Spleen (tissue), 11 donors: ENCODE measurements around the gene PSMB5. TPM values are rescaled to one million over a fixed set of nuclear protein-coding genes. Genes with fewer than 3 reads are reported as not detected.
A peak's percentile ranks its signal among the peaks of the same experiment; 100 is the strongest.

ENCODE experiments used
- DNase-seq: peaks from one replicate; pipeline ENCODE4 v3.0.0-alpha.2; 2020
- H3K27ac ChIP-seq, 8 donors: fragments of 200-600 bp; sonication (generic) in 7 of 8; 1 replicate in 4 of 8; 2 replicates in 4 of 8; pipeline versions ENCODE4 v1.5.0 to v1.8.0; 2016 to 2021; ENCODE audit warnings: inconsistent platforms in 4 of 8, mild to moderate bottlenecking in 4 of 8, moderate library complexity in 1 of 8
- H3K27me3 ChIP-seq, 7 donors: fragments of 200-600 bp; sonication (generic) in 6 of 7; replicated peaks in 1 of 7; 1 replicate in 4 of 7; 2 replicates in 3 of 7; pipeline versions ENCODE4 v1.5.0 to v1.8.0; 2016 to 2021; ENCODE audit warnings: inconsistent platforms in 3 of 7, mild to moderate bottlenecking in 1 of 7
- H3K36me3 ChIP-seq, 6 donors: fragments of 200-600 bp; sonication (generic) in 5 of 6; 1 replicate in 4 of 6; 2 replicates in 2 of 6; pipeline versions ENCODE4 v1.5.0 to v1.8.0; 2016 to 2021; ENCODE audit warnings: inconsistent platforms in 2 of 6
- H3K4me1 ChIP-seq, 6 donors: fragments of 200-600 bp; sonication (generic) in 5 of 6; 1 replicate in 3 of 6; 2 replicates in 3 of 6; pipeline versions ENCODE4 v1.5.0 to v1.8.0; 2016 to 2021; ENCODE audit warnings: inconsistent platforms in 3 of 6
- H3K4me3 ChIP-seq, 8 donors: fragments of 200-600 bp; sonication (generic) in 7 of 8; 1 replicate in 4 of 8; 2 replicates in 4 of 8; pipeline versions ENCODE4 v1.5.0 to v1.8.0; 2016 to 2021; ENCODE audit warnings: inconsistent platforms in 4 of 8, mild to moderate bottlenecking in 4 of 8, moderate library complexity in 2 of 8
- H3K9me3 ChIP-seq, 8 donors: fragments of 200-600 bp; sonication (generic) in 7 of 8; 1 replicate in 4 of 8; 2 replicates in 4 of 8; pipeline versions ENCODE4 v1.5.0 to v1.8.0; 2016 to 2021; ENCODE audit warnings: inconsistent platforms in 4 of 8
- POLR2A ChIP-seq, 3 donors: fragments of 450-650 bp; IDR thresholded peaks; one replicate each; pipeline ENCODE4 v1.5.1; 2017; ENCODE audit warnings: antibody characterized with exemption in 3 of 3, mild to moderate bottlenecking in 1 of 3
- POLR2AphosphoS5 ChIP-seq, 3 donors: sonication (generic); formaldehyde crosslinking; IDR thresholded peaks; one replicate each; pipeline ENCODE4 v1.5.1; 2017; ENCODE audit warnings: antibody characterized with exemption in 3 of 3
- WGBS, 5 donors: extraction: QIAGEN DNeasy Blood & Tissue Kit in 3 of 5; methylation state at CpG; one replicate each; pipeline versions ENCODE4 v1.1.5 to v1.1.7; 2013 to 2018; 5-methylcytosine and 5-hydroxymethylcytosine counted together
- intact Hi-C: fragments of 100-400 bp; cut with DNase I; formaldehyde crosslinking; loops from one replicate; pipeline ENCODE4 v1.15.0; 2023; ENCODE audit warnings: low total_unique reads
- polyA plus RNA-seq, 3 donors: library from polyadenylated mRNA; stranded (reverse); fragments of 200-250 nt; gene quantifications; one replicate each; pipeline ENCODE4 v1.2.1, GENCODE V29; 2013
- total RNA-seq, 7 donors: library from RNA; depleted of rRNA in 3 of 7; stranded (reverse); fragments of >200 nt in 3 of 7; fragmentation: NEBNext Ultra II Directional in 4 of 7; extraction: Animal tissue kit (Norgen Biotek cat#: 25700) in 4 of 7; gene quantifications; one replicate each; pipeline versions ENCODE4 v1.1.0 to v1.2.1, GENCODE V29; 2016 to 2021
- TF ChIP-seq, protein P1 (sequence below), 11 experiments: fragments of 200-600 bp in 7 of 11; fragments of 450-650 bp in 4 of 11; sonication (generic) in 4 of 11; IDR thresholded peaks in 8 of 11; conservative IDR thresholded peaks in 3 of 11; 1 replicate in 7 of 11; 2 replicates in 4 of 11; pipeline versions ENCODE4 v1.4.0 to v1.8.0; 2016 to 2021; ENCODE audit warnings: antibody characterized with exemption in 11 of 11, inconsistent platforms in 4 of 11, mild to moderate bottlenecking in 1 of 11
- donor health status: healthy with polysubstance abuse.
- donor health status: DM: no; HTN: no; CAD: no; lungs with moderate emphysema.
- donor health status: DM: no; HTN: no; CAD: no.
- donor health status: Bipolar disorder and iron deficiency.
- donor health status: healthy.
- donor health status: DM: no; HTN: no; CAD: no.
- donor health status: DM: yes; HTN: yes; CAD: no.

PSMB5 gene
- total and polyA plus RNA-seq, 10 donors, result 36.5 to 80.1 (median 55.2) TPM

- peak overlapping the region in 5 of 8 donors; percentile 22 to 60 (median 31) for H3K27ac ChIP-seq
- TF ChIP-seq, protein P1, sequence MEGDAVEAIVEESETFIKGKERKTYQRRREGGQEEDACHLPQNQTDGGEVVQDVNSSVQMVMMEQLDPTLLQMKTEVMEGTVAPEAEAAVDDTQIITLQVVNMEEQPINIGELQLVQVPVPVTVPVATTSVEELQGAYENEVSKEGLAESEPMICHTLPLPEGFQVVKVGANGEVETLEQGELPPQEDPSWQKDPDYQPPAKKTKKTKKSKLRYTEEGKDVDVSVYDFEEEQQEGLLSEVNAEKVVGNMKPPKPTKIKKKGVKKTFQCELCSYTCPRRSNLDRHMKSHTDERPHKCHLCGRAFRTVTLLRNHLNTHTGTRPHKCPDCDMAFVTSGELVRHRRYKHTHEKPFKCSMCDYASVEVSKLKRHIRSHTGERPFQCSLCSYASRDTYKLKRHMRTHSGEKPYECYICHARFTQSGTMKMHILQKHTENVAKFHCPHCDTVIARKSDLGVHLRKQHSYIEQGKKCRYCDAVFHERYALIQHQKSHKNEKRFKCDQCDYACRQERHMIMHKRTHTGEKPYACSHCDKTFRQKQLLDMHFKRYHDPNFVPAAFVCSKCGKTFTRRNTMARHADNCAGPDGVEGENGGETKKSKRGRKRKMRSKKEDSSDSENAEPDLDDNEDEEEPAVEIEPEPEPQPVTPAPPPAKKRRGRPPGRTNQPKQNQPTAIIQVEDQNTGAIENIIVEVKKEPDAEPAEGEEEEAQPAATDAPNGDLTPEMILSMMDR (IDR thresholded peaks at IDR 0.05 in 8 of 11, conservative IDR thresholded peaks at IDR 0.05 in 3 of 11), result no peak
- TF ChIP-seq POLR2AphosphoS5 (IDR thresholded peaks at IDR 0.05), result peak in 2 of 3 donors; percentile 22 to 65
- TF ChIP-seq POLR2A (IDR thresholded peaks at IDR 0.05), result no peak
- DNase-seq, result no peak
Measured at GRCh38 chr14:23078692-23079116, 44.0 kb upstream of the PSMB5 start.

DNA sequence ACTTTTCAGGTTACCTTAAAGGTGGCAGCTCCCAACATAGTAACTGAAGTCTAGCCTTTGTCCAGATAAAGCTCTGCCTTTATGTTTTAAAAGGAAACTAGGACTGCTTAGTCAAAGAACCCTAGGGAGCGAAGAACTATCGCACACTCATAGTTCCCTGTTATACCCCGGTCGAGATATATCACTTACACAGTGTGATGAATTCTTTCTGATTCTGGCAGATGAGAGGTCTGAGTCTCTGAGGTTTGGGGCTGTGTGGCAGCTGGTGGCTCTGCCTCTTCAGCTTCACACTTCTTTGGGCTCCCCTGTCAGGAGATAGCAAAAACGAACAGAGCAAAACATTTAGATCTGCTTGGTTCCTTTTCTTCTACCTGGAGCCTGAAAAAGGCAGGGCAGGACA lies 43.3 kb upstream of the PSMB5 start:
- Histone ChIP-seq H3K36me3 (peaks cover 3 to 100% (median 94%) of the 10 kb centered on the region in 6 donors), H3K4me1 (peaks cover 0 to 51% (median 19%) of the 10 kb centered on the region in 6 donors), H3K27me3 (no peaks in the 10 kb centered on the region), H3K27ac (peak overlapping the region in 5 of 8 donors; percentile 4 to 60 (median 31)), H3K9me3 (no peaks in the 10 kb centered on the region), H3K4me3 (no peak overlapping the region)
- no peak for DNase-seq
- TF ChIP-seq POLR2A (IDR thresholded peaks at IDR 0.05) (no peak), POLR2AphosphoS5 (IDR thresholded peaks at IDR 0.05) (no peak)
- TF ChIP-seq, protein P1 (IDR thresholded peaks at IDR 0.05 in 8 of 11, conservative IDR thresholded peaks at IDR 0.05 in 3 of 11), result no peak
- intact Hi-C loops, result no loop called here
- 85 to 93% (median 90%) methylated on average over 5 of the region's 5 CpGs for WGBS, 5 donors

More at GRCh38 chr14:23078692-23079116, 44.0 kb upstream of the PSMB5 start:
- Histone ChIP-seq H3K27me3 (no peaks in the 10 kb centered on the region), H3K4me1 (peaks cover 0 to 48% (median 19%) of the 10 kb centered on the region in 6 donors), H3K36me3 (peaks cover 3 to 100% (median 94%) of the 10 kb centered on the region in 6 donors), H3K4me3 (no peak overlapping the region), H3K9me3 (no peaks in the 10 kb centered on the region)
- intact Hi-C loops, result no loop called here
- 24 to 61% (median 37%) methylated on average over 2 of the region's 2 CpGs for WGBS, 5 donors

GRCh38 chr14:23076785-23077408 lies 42.2 kb upstream of the PSMB5 start:
- H3K27ac ChIP-seq, result peak overlapping the region in 1 of 8 donors; percentile 18
- H3K27me3 ChIP-seq, result no peaks in the 10 kb centered on the region

DNA sequence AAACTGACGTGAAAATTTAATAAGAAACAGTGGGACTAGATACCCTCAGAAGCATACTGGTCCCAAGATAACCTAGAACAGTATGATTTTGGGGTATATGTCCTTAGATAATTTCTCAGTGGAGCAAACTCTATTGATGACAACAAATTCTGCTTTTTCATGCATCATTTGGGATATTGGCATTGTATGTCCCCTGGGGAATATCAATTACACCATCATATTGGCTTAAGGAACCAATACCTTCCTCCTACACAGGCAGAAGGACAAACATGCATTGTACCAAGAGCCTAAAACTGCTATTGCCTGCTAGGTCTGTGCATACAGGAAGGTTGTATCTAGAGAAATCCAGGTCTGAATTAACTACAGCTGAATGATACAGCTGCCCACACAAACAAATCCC lies 40.2 kb upstream of the PSMB5 start:
- TF ChIP-seq POLR2AphosphoS5 (IDR thresholded peaks at IDR 0.05) (no peak), POLR2A (IDR thresholded peaks at IDR 0.05) (no peak)
- TF ChIP-seq, protein P1 (IDR thresholded peaks at IDR 0.05 in 8 of 11, conservative IDR thresholded peaks at IDR 0.05 in 3 of 11), result no peak
- Histone ChIP-seq H3K9me3 (no peaks in the 10 kb centered on the region), H3K27ac (no peak overlapping the region), H3K4me1 (peaks cover 19 to 72% (median 39%) of the 10 kb centered on the region in 6 donors), H3K4me3 (no peak overlapping the region), H3K27me3 (no peaks in the 10 kb centered on the region), H3K36me3 (peaks cover 0 to 82% (median 74%) of the 10 kb centered on the region in 6 donors)
- 89 to 100% (median 92%) methylated on average over 1 of the region's 1 CpG for WGBS, 5 donors
- intact Hi-C loops, result no loop called here
- DNase-seq, result no peak

More at GRCh38 chr14:23076785-23077408, 42.2 kb upstream of the PSMB5 start:
- Histone ChIP-seq H3K4me3 (no peak overlapping the region), H3K9me3 (no peaks in the 10 kb centered on the region), H3K36me3 (peaks cover 3 to 100% (median 93%) of the 10 kb centered on the region in 6 donors), H3K4me1 (peaks cover 3 to 61% (median 24%) of the 10 kb centered on the region in 6 donors)
- WGBS, 5 donors, result 65 to 71% (median 69%) methylated on average over 5 of the region's 5 CpGs
- no peak for DNase-seq
- intact Hi-C loops, result no loop called here
- no peak for TF ChIP-seq POLR2AphosphoS5 (IDR thresholded peaks at IDR 0.05)
- TF ChIP-seq, protein P1 (IDR thresholded peaks at IDR 0.05 in 8 of 11, conservative IDR thresholded peaks at IDR 0.05 in 3 of 11), result peak in 9 of 11 experiments; percentile 8 to 67 (median 54)
